H1 (cell line): Measurements from ENCODE around the gene BORA. TPM values are rescaled to one million over a fixed set of nuclear protein-coding genes. Genes with fewer than 3 reads are reported as not detected.
A peak's percentile ranks its signal among the peaks of the same experiment; 100 is the strongest.

Experiments used
- CTCF ChIA-PET: fragments of 300-600 bp; sonication (Branson Sonifier 250); formaldehyde crosslinking; loops from one replicate; lab custom pipeline; 2021; ENCODE audit not compliant: partially characterized antibody; lab: Charles Lee
- POLR2A ChIA-PET: fragments of 300-600 bp; sonication (Branson Sonifier 250); formaldehyde crosslinking; loops from one replicate; lab custom pipeline; 2021; ENCODE audit warnings: inconsistent platforms; ENCODE audit not compliant: partially characterized antibody; lab: Charles Lee
- DNase-seq, 2 experiments: peaks; one replicate each; pipeline versions ENCODE4 v3.0.0 to v3.0.0-alpha.2; 2010 to 2022; ENCODE audit warnings: low spot score in 2 of 2, low read depth in 1 of 2, mixed read lengths in 1 of 2
- FAIRE-seq: peaks from 2 replicates; lab custom pipeline; 2011; peaks lifted over from hg19 to GRCh38; lab: Jason Lieb, UNC
- H2AFZ ChIP-seq: 2 replicates; pipeline ENCODE4 v1.8.1; 2012; ENCODE audit warnings: low read length, inconsistent platforms
- H2AK5ac ChIP-seq: 2 replicates; pipeline ENCODE4 v1.6.1; 2013; ENCODE audit warnings: low read depth, low read length
- H2BK120ac ChIP-seq: replicated peaks from 2 replicates; pipeline ENCODE3; 2013; ENCODE audit warnings: low read depth, low read length, inconsistent platforms
- H2BK12ac ChIP-seq: 2 replicates; pipeline ENCODE4 v1.6.1; 2013; ENCODE audit warnings: low read depth, low read length
- H2BK15ac ChIP-seq: 2 replicates; pipeline ENCODE4 v1.6.1; 2013; ENCODE audit warnings: low read length
- H2BK20ac ChIP-seq: 2 replicates; pipeline ENCODE4 v1.6.1; 2013; ENCODE audit warnings: low read length
- H2BK5ac ChIP-seq: 2 replicates; pipeline ENCODE4 v1.6.1; 2013; ENCODE audit warnings: low read depth, low read length
- H3K14ac ChIP-seq: 2 replicates; pipeline ENCODE4 v1.6.1; 2013; ENCODE audit warnings: inconsistent platforms; ENCODE audit not compliant: insufficient read length
- H3K18ac ChIP-seq: 2 replicates; pipeline ENCODE4 v1.6.1; 2013; ENCODE audit warnings: low read length; ENCODE audit errors: extremely low read depth
- H3K23ac ChIP-seq: 2 replicates; pipeline ENCODE4 v1.6.1; 2013; ENCODE audit warnings: inconsistent platforms; ENCODE audit not compliant: insufficient read length
- H3K23me2 ChIP-seq: 2 replicates; pipeline ENCODE4 v1.6.1; 2013; ENCODE audit warnings: low read depth, low read length
- H3K27ac ChIP-seq: 2 replicates; pipeline ENCODE4 v1.6.1; 2011; ENCODE audit warnings: low read depth, low read length, inconsistent platforms
- H3K27me3 ChIP-seq, 4 experiments: replicated peaks in 1 of 4; 1 replicate in 1 of 4; 2 replicates in 3 of 4; pipeline versions ENCODE4 v1.6.1 to v1.8.1; 2011 to 2013; ENCODE audit warnings: low read length in 3 of 4, mild to moderate bottlenecking in 3 of 4, inconsistent platforms in 2 of 4, mixed read lengths in 2 of 4, moderate library complexity in 1 of 4; ENCODE audit not compliant: control insufficient read depth in 3 of 4, insufficient read depth in 3 of 4; ENCODE audit errors: extremely low read depth in 1 of 4
- H3K36me3 ChIP-seq, 4 experiments: 2 replicates each; pipeline versions ENCODE4 v1.6.1 to v1.8.1; 2011 to 2013; ENCODE audit warnings: mild to moderate bottlenecking in 4 of 4, low read length in 3 of 4, moderate library complexity in 2 of 4, control low read depth in 1 of 4, inconsistent platforms in 1 of 4; ENCODE audit not compliant: insufficient read depth in 4 of 4, control insufficient read depth in 2 of 4
- H3K4ac ChIP-seq: replicated peaks from 2 replicates; pipeline ENCODE3; 2013; ENCODE audit warnings: low read length, low read depth, mixed read lengths, inconsistent platforms; ENCODE audit not compliant: insufficient read length
- H3K4me1 ChIP-seq, 4 experiments: replicated peaks in 1 of 4; 1 replicate in 1 of 4; 2 replicates in 3 of 4; pipeline versions ENCODE4 v1.6.1 to v1.8.1; 2011 to 2013; ENCODE audit warnings: low read length in 3 of 4, inconsistent platforms in 2 of 4, mixed read lengths in 1 of 4; ENCODE audit not compliant: insufficient read depth in 4 of 4, control insufficient read depth in 3 of 4
- H3K4me2 ChIP-seq, 2 experiments: 2 replicates each; pipeline versions ENCODE4 v1.6.1 to v1.8.1; 2011 to 2013; ENCODE audit warnings: low read depth in 2 of 2, low read length in 2 of 2, control low read depth in 1 of 2, inconsistent platforms in 1 of 2, mild to moderate bottlenecking in 1 of 2; ENCODE audit not compliant: insufficient read depth in 1 of 2
- H3K4me3 ChIP-seq, 4 experiments: fragments of 200-600, 300-600 bp in 1 of 4; sonication (generic), shearing (Covaris generic), sonication (Bioruptor Twin) in 1 of 4; 2 replicates each; pipeline versions ENCODE4 v1.5.1 to v1.8.1; 2011 to 2016; ENCODE audit warnings: low read length in 4 of 4, low read depth in 3 of 4, control low read depth in 2 of 4, inconsistent platforms in 2 of 4, mild to moderate bottlenecking in 2 of 4, mixed read lengths in 1 of 4, moderate library complexity in 1 of 4; ENCODE audit not compliant: insufficient read depth in 2 of 4; ENCODE audit errors: extremely low read depth in 1 of 4
- H3K56ac ChIP-seq: replicated peaks from 2 replicates; pipeline ENCODE3; 2013; ENCODE audit warnings: low read depth, mild to moderate bottlenecking, mixed read lengths, low read length, inconsistent platforms; ENCODE audit not compliant: insufficient read length
- H3K79me1 ChIP-seq: 2 replicates; pipeline ENCODE4 v1.6.1; 2013; ENCODE audit warnings: low read depth, low read length, control low read depth
- H3K79me2 ChIP-seq, 2 experiments: 2 replicates each; pipeline versions ENCODE4 v1.6.1 to v1.8.1; 2012 to 2013; ENCODE audit warnings: low read length in 2 of 2, mild to moderate bottlenecking in 2 of 2, inconsistent platforms in 1 of 2; ENCODE audit not compliant: insufficient read depth in 2 of 2, control insufficient read depth in 1 of 2
- H3K9ac ChIP-seq, 4 experiments: replicated peaks in 1 of 4; 1 replicate in 1 of 4; 2 replicates in 3 of 4; pipeline versions ENCODE4 v1.6.1 to v1.8.1; 2011 to 2013; ENCODE audit warnings: low read depth in 3 of 4, low read length in 3 of 4, control low read depth in 2 of 4, mild to moderate bottlenecking in 2 of 4, moderate library complexity in 2 of 4, inconsistent platforms in 1 of 4; ENCODE audit errors: extremely low read depth in 1 of 4
- H3K9me3 ChIP-seq, 2 experiments: 2 replicates each; pipeline versions ENCODE4 v1.6.1 to v1.8.1; 2012 to 2013; ENCODE audit warnings: mild to moderate bottlenecking in 2 of 2, moderate library complexity in 2 of 2, control low read depth in 1 of 2, inconsistent platforms in 1 of 2, low read depth in 1 of 2, low read length in 1 of 2, mixed read lengths in 1 of 2; ENCODE audit not compliant: insufficient read depth in 2 of 2
- H4K20me1 ChIP-seq, 2 experiments: replicated peaks in 1 of 2; 2 replicates each; pipeline versions ENCODE3 to v1.8.1; 2011 to 2013; ENCODE audit warnings: inconsistent platforms in 2 of 2, low read length in 2 of 2, mild to moderate bottlenecking in 1 of 2; ENCODE audit not compliant: insufficient read depth in 2 of 2, control insufficient read depth in 1 of 2
- H4K5ac ChIP-seq: 2 replicates; pipeline ENCODE4 v1.6.1; 2013; ENCODE audit warnings: low read length, low read depth, mixed read lengths, inconsistent platforms; ENCODE audit not compliant: insufficient read length
- H4K8ac ChIP-seq: 2 replicates; pipeline ENCODE4 v1.8.0; 2013; ENCODE audit warnings: mild to moderate bottlenecking, moderate library complexity, low read length, inconsistent platforms; ENCODE audit not compliant: insufficient read depth; ENCODE audit errors: extremely low read depth
- H4K91ac ChIP-seq: replicated peaks from 2 replicates; pipeline ENCODE3; 2013; ENCODE audit warnings: low read length, mixed read lengths, inconsistent platforms; ENCODE audit not compliant: insufficient read length
- ASH2L ChIP-seq: fragments of 200-600, 300-600 bp; sonication (generic); IDR thresholded peaks from one replicate; pipeline ENCODE4 v1.7.1; 2017; ENCODE audit warnings: low read length
- E2F6 ChIP-seq: IDR thresholded peaks from 2 replicates; pipeline ENCODE4 v1.6.1; 2012; ENCODE audit warnings: inconsistent platforms
- EGR1 ChIP-seq: IDR thresholded peaks from 2 replicates; pipeline ENCODE4 v1.6.1; 2011; ENCODE audit warnings: low read depth, low read length, borderline replicate concordance
- EP300 ChIP-seq, 2 experiments: IDR thresholded peaks; 1 replicate in 1 of 2; 2 replicates in 1 of 2; pipeline ENCODE4 v1.6.1; 2011 to 2012; ENCODE audit warnings: low read depth in 2 of 2, low read length in 2 of 2, mild to moderate bottlenecking in 2 of 2, borderline replicate concordance in 1 of 2, inconsistent platforms in 1 of 2, moderate library complexity in 1 of 2
- HDAC2 ChIP-seq, 2 experiments: fragments of 300-600 bp in 1 of 2; sonication (generic) in 1 of 2; IDR thresholded peaks; 2 replicates each; pipeline ENCODE4 v1.6.1; 2011 to 2012; ENCODE audit warnings: low read depth in 2 of 2, low read length in 2 of 2, mild to moderate bottlenecking in 2 of 2, moderate library complexity in 2 of 2, borderline replicate concordance in 1 of 2, inconsistent platforms in 1 of 2
- KDM4A ChIP-seq: IDR thresholded peaks from one replicate; pipeline ENCODE4 v1.7.1; 2012; ENCODE audit warnings: low read depth, mild to moderate bottlenecking, moderate library complexity, low read length, inconsistent platforms; ENCODE audit not compliant: severe bottlenecking
- POLR2A ChIP-seq, 2 experiments: IDR thresholded peaks; 1 replicate in 1 of 2; 2 replicates in 1 of 2; pipeline ENCODE4 v1.6.1; 2011; ENCODE audit warnings: low read depth in 2 of 2, low read length in 2 of 2, mild to moderate bottlenecking in 2 of 2; ENCODE audit errors: control extremely low read depth in 1 of 2
- RXRA ChIP-seq: IDR thresholded peaks from 2 replicates; pipeline ENCODE4 v1.6.1; 2011; ENCODE audit warnings: low read depth, mild to moderate bottlenecking, low read length, moderate library complexity; ENCODE audit not compliant: insufficient read depth
- SIX5 ChIP-seq: IDR thresholded peaks from 2 replicates; pipeline ENCODE4 v1.6.1; 2011; ENCODE audit warnings: mild to moderate bottlenecking, low read depth, low read length
- WGBS, 2 experiments: shearing (Covaris generic) in 1 of 2; methylation state at CpG; one replicate each; pipeline versions ENCODE4 v1.1.6 to v1.1.7; 2013 to 2015; ENCODE audit warnings: low lambda C conversion rate in 2 of 2, mixed read lengths in 2 of 2, inconsistent platforms in 1 of 2, low coverage in 1 of 2, missing lambda C conversion rate in 1 of 2; ENCODE audit not compliant: insufficient replicate concordance in 2 of 2, insufficient coverage in 1 of 2, insufficient read length in 1 of 2; ENCODE audit errors: extremely low coverage in 1 of 2, missing lambda C conversion rate in 1 of 2; 5-methylcytosine and 5-hydroxymethylcytosine counted together
- polyA plus RNA-seq, 7 experiments: library from polyadenylated mRNA; depleted of rRNA in 3 of 7; stranded (reverse) in 5 of 7; unstranded in 2 of 7; fragments of >200 nt in 5 of 7; fragments of 200-250 nt in 2 of 7; gene quantifications; 1 replicate in 5 of 7; 2 replicates in 1 of 7; 4 replicates in 1 of 7; pipeline versions ENCODE4 v1.2.1 to v1.2.3, GENCODE V29; 2011 to 2013; ENCODE audit warnings: missing spikeins in 2 of 7, mixed read lengths in 2 of 7
- total RNA-seq: library from RNA; stranded (reverse); fragmentation: NEBNext Ultra II Directional; extraction: Animal tissue kit (Norgen Biotek cat#: 25700); gene quantifications from 2 replicates; pipeline ENCODE4 v1.2.1, GENCODE V29; 2021

BORA gene
- total and polyA plus RNA-seq, 2 of the 8 experiments (the other 6 are each of a cell fraction or from before 2014, with no cell fraction given), result 4.9 to 12.9 TPM

- peak within 1 kb of the TSS; percentile 94 for H4K8ac ChIP-seq
- FAIRE-seq, result peak; percentile 97
- peak within 1 kb of the TSS; percentile 46 for H3K56ac ChIP-seq
- no peak within 1 kb of the TSS for H3K23ac ChIP-seq
- H2AK5ac ChIP-seq, result no peak within 1 kb of the TSS
- H3K4me1 ChIP-seq, result no peaks in the 10 kb centered on the region; a peak in 2 of 7 replicates
- peaks cover 6 to 66% of the 10 kb centered on the region in 2 experiments for H3K79me2 ChIP-seq
- H2BK120ac ChIP-seq, result no peak within 1 kb of the TSS
- H3K4me3 ChIP-seq, result peak within 1 kb of the TSS; percentile 87 to 95 (median 90)
- no peak within 1 kb of the TSS for H2BK12ac ChIP-seq
- no peak within 1 kb of the TSS for H2BK20ac ChIP-seq
- peak; percentile 92 for DNase-seq
- peak within 1 kb of the TSS; percentile 82 for H3K27ac ChIP-seq
- no peak within 1 kb of the TSS; the same call in 1 of the 2 replicates for H2BK5ac ChIP-seq
- peak within 1 kb of the TSS; percentile 92; the same call in 1 of the 2 replicates for H2AFZ ChIP-seq
- no peaks in the 10 kb centered on the region; the same call in 1 of the 2 replicates for H3K23me2 ChIP-seq
- H3K79me1 ChIP-seq, result no peaks in the 10 kb centered on the region
- WGBS, 2 experiments, result 2% methylated on average over 81 of the region's 81 CpGs; no CpG with 5 or more reads in 1 of the 2 experiments
- no peak within 1 kb of the TSS for H3K14ac ChIP-seq
- H2BK15ac ChIP-seq, result no peak within 1 kb of the TSS
- no peaks in the 10 kb centered on the region for H4K20me1 ChIP-seq
- H3K4me2 ChIP-seq, result peak within 1 kb of the TSS; percentile 71 to 76
- H4K5ac ChIP-seq, result peak within 1 kb of the TSS; percentile 55
- POLR2A ChIA-PET, result interaction anchor here (0.7 to 1.2 kb wide), 6 partner anchors 10 to 52 kb away, joined by 3 to 6 read pairs (median 4); no protein-coding TSS in a partner anchor
- peak within 1 kb of the TSS; percentile 79 for H4K91ac ChIP-seq
- CTCF ChIA-PET, result interaction anchor here (0.7 kb wide), 1 partner anchor 10 kb away, joined by 3 read pairs; no protein-coding TSS in a partner anchor
- H3K36me3 ChIP-seq, result peaks cover 3 to 16% (median 12%) of the 10 kb centered on the region in 4 experiments; a peak in 6 of 8 replicates
- H3K27me3 ChIP-seq, result no peaks in the 10 kb centered on the region
- no peaks in the 10 kb centered on the region for H3K9me3 ChIP-seq
- 0 out of 2 replicates have a peak within 1 kb of the TSS, but pooled peaks have one; percentile 76 for H3K18ac ChIP-seq
- H3K4ac ChIP-seq, result no peak within 1 kb of the TSS
- peak within 1 kb of the TSS; percentile 86 to 99 (median 91) for H3K9ac ChIP-seq
- TF ChIP-seq EGR1 (peak; percentile 90; the same call in 1 of the 2 replicates), KDM4A (peak; percentile 63), RXRA (no peak), SIX5 (no peak), POLR2A (IDR thresholded peaks at IDR 0.05; ENCODE audit: control extremely low read depth in 1 of 2, low read depth in 2 of 2, low read length in 2 of 2) (peak in 1 of 2 experiments; percentile 86; a peak in 2 of 3 replicates), ASH2L (peak; percentile 95), EP300 (IDR thresholded peaks at IDR 0.05; ENCODE audit: borderline replicate concordance in 1 of 2, low read depth in 2 of 2, low read length in 2 of 2) (no peak), E2F6 (peak; percentile 78), HDAC2 (IDR thresholded peaks at IDR 0.05; ENCODE audit: borderline replicate concordance in 1 of 2, low read depth in 2 of 2, low read length in 2 of 2) (peak; percentile 46 to 50; a peak in 2 of 4 replicates)
These were observed 54.0 kb downstream of the BORA start, which contains the start of the genes DIS3 and PIBF1 for GRCh38 chr13:72781451-72782439. DIS3 (minus strand) TSS chr13:72781900; CDS start chr13:72781832, 68 bp downstream. PIBF1 (plus strand) TSS chr13:72782133; CDS start chr13:72783470, 1,337 bp downstream.
